NCI-H345 treated with DMSO at 0.1 percent for 48 hours (cell line): ENCODE measurements around the gene ABCG2.
"Not testable (repeated sequence)": the region's sequence is repeated elsewhere in the genome, so short reads cannot be mapped to it uniquely, and the experiment has no call there.

Experiments used
- DNase-seq: peaks from one replicate; lab custom pipeline; 2025; ENCODE audit not compliant: unreplicated experiment; lab: John Stamatoyannopoulos, UW

The ABCG2 gene

GRCh38 chr4:88169298-88169697 is 10.9 kb upstream of the ABCG2 start:
- no peak for DNase-seq

GRCh38 chr4:88166608-88167007 is 8.2 kb upstream of the ABCG2 start:
- DNase-seq, result no peak

GRCh38 chr4:88163336-88163735 is 4.9 kb upstream of the ABCG2 start:
- DNase-seq, result no peak

- DNase-seq, result no peak
Observed at GRCh38 chr4:88162626-88163025, 4.2 kb upstream of the ABCG2 start.

- no peak for DNase-seq
Observed at GRCh38 chr4:88159229-88159725, 838 bp upstream of the ABCG2 start.

- no peak for DNase-seq
Observed at GRCh38 chr4:88158038-88158488, 376 bp downstream of the ABCG2 start.

- DNase-seq, result not testable (repeated sequence)
Observed at GRCh38 chr4:88152331-88152730, 6.1 kb downstream of the ABCG2 start.

GRCh38 chr4:88148560-88148959 is 9.9 kb downstream of the ABCG2 start:
- DNase-seq, result no peak

GRCh38 chr4:88147799-88148217 is 10.6 kb downstream of the ABCG2 start:
- DNase-seq, result no peak

GRCh38 chr4:88146891-88147290 is 11.5 kb downstream of the ABCG2 start:
- no peak for DNase-seq

- no peak for DNase-seq
Observed at GRCh38 chr4:88144866-88145300, 13.6 kb downstream of the ABCG2 start.

- no peak for DNase-seq
Observed at GRCh38 chr4:88144048-88144447, 14.4 kb downstream of the ABCG2 start.

GRCh38 chr4:88143504-88143903 is 14.9 kb downstream of the ABCG2 start:
- no peak for DNase-seq

GRCh38 chr4:88138561-88138960 is 19.9 kb downstream of the ABCG2 start:
- DNase-seq, result no peak

GRCh38 chr4:88137112-88137511 is 21.3 kb downstream of the ABCG2 start:
- DNase-seq, result no peak

- DNase-seq, result no peak
Observed at GRCh38 chr4:88136249-88136648, 22.2 kb downstream of the ABCG2 start.

- no peak for DNase-seq
Observed at GRCh38 chr4:88135356-88135663, 23.1 kb downstream of the ABCG2 start.

- no peak for DNase-seq
Observed at GRCh38 chr4:88134536-88135355, 23.7 kb downstream of the ABCG2 start.

- no peak for DNase-seq
Observed at GRCh38 chr4:88134111-88134510, 24.3 kb downstream of the ABCG2 start.

- no peak for DNase-seq
Observed at GRCh38 chr4:88130544-88131305, 27.7 kb downstream of the ABCG2 start.

- DNase-seq, result no peak
Observed at GRCh38 chr4:88130003-88130402, 28.4 kb downstream of the ABCG2 start.

GRCh38 chr4:88122260-88122659 is 36.2 kb downstream of the ABCG2 start:
- not testable (repeated sequence) for DNase-seq
